Gastrocnemius medialis (tissue), 4 donors: ENCODE results near the gene SLC29A2.

ENCODE experiments used
- CTCF ChIP-seq, 5 experiments: fragments of 450-650 bp in 3 of 5; fragments of 200-600 bp in 2 of 5; sonication (generic) in 2 of 5; IDR thresholded peaks in 4 of 5; conservative IDR thresholded peaks in 1 of 5; 1 replicate in 4 of 5; 2 replicates in 1 of 5; pipeline ENCODE4 v1.5.1; 2016 to 2019; ENCODE audit warnings: antibody characterized with exemption in 5 of 5, mild to moderate bottlenecking in 3 of 5, moderate library complexity in 3 of 5
- POLR2A ChIP-seq, 2 donors: fragments of 450-650 bp; IDR thresholded peaks; one replicate each; pipeline ENCODE4 v1.6.1; 2017; ENCODE audit warnings: antibody characterized with exemption in 2 of 2, mild to moderate bottlenecking in 2 of 2, moderate library complexity in 2 of 2

GRCh38 chr11:66343176-66343575, 28.4 kb downstream of the SLC29A2 start:
- TF ChIP-seq POLR2A (IDR thresholded peaks at IDR 0.05) (no peak), CTCF (IDR thresholded peaks at IDR 0.05 in 4 of 5, conservative IDR thresholded peaks at IDR 0.05 in 1 of 5) (no peak)
